ENCODE data around the gene NT5DC2. TPM values are rescaled to one million over a fixed set of nuclear protein-coding genes. Genes with fewer than 3 reads are reported as not detected.

Gene NT5DC2
- total RNA-seq, 2 experiments from 2014 or later = 52.8 to 53.1 TPM

Other genes with a start within 250 kb of the NT5DC2 start
- 10 to 100 TPM; 24.7 to 25.6 TPM for gene GLYCTK, start 246.0 kb downstream of the NT5DC2 start, total RNA-seq
- 10 to 100 TPM; 18.1 to 20.2 TPM for gene DNAH1, start 217.5 kb downstream of the NT5DC2 start, total RNA-seq
- gene BAP1, start 123.8 kb downstream of the NT5DC2 start, total RNA-seq = 100 to 1,000 TPM in 1 of 2 experiments, 10 to 100 TPM in 1; 95.6 to 105 TPM
- 10 to 100 TPM; 14.6 to 16.2 TPM for gene PHF7, start 123.2 kb downstream of the NT5DC2 start, total RNA-seq
- gene SEMA3G, start 88.8 kb downstream of the NT5DC2 start, total RNA-seq = under 1 TPM; 0.13 to 0.21 TPM
- gene TNNC1, start 79.8 kb downstream of the NT5DC2 start, total RNA-seq = 1 to 10 TPM in 1 of 2 experiments, under 1 TPM in 1; 0.84 to 2.1 TPM
- gene NISCH, start 78.3 kb downstream of the NT5DC2 start, total RNA-seq = 10 to 100 TPM; 77.2 to 82.6 TPM
- gene STAB1, start 38.5 kb downstream of the NT5DC2 start, total RNA-seq = under 1 TPM in 1 of 2 experiments, not detected in 1; 0.05 TPM
- 10 to 100 TPM in 1 of 2 experiments, 1 to 10 TPM in 1; 9.0 to 15.1 TPM for gene UQCC5, start 2.7 kb upstream of the NT5DC2 start, total RNA-seq
- gene PBRM1, start 152.1 kb upstream of the NT5DC2 start, total RNA-seq = 10 to 100 TPM; 83.2 to 91.8 TPM
- gene GNL3, start 152.2 kb upstream of the NT5DC2 start, total RNA-seq = 10 to 100 TPM; 85.5 to 86.2 TPM
- 10 to 100 TPM; 36.4 to 38.2 TPM for gene GLT8D1, start 171.9 kb upstream of the NT5DC2 start, total RNA-seq
- 100 to 1,000 TPM in 1 of 2 experiments, 10 to 100 TPM in 1; 96.1 to 105 TPM for gene SPCS1, start 172.2 kb upstream of the NT5DC2 start, total RNA-seq
- 10 to 100 TPM; 21.9 to 23.7 TPM for gene NEK4, start 237.1 kb upstream of the NT5DC2 start, total RNA-seq
- gene ITIH1, start 243.7 kb upstream of the NT5DC2 start, total RNA-seq = not detected

All from activated CD8-positive, alpha-beta T cell treated with anti-CD3 and anti-CD28 coated beads, Interleukin-2, amount 10 ng/mL, durations not matched to agents 7 days and 5 days (primary cell).